Epithelial cell of alveolus of lung (primary cell): Measurements from ENCODE around the gene KRTAP1-1. TPM values are rescaled to one million over a fixed set of nuclear protein-coding genes. Genes with fewer than 3 reads are reported as not detected.

Experiments used
- total RNA-seq: library from RNA; depleted of rRNA; stranded (reverse); fragments of >200 nt; gene quantifications from 2 replicates; pipeline ENCODE4 v1.2.1, GENCODE V29; 2015

The KRTAP1-1 gene
- total RNA-seq: not detected in 2 replicates

GRCh38 chr17:41040783-41041571, at the start of gene KRTAP1-1:
Gene KRTAP1-1, minus strand, starts transcription at chr17:41041450. Its CDS starts 53 bp downstream, at chr17:41041397.

GRCh38 chr17:41084100-41084856, 43.0 kb upstream of the KRTAP1-1 start, which contains the start of gene KRTAP4-7:
Gene KRTAP4-7, plus strand, starts transcription at chr17:41084150. Its CDS starts 57 bp downstream, at chr17:41084207.

GRCh38 chr17:41065829-41066624, 24.8 kb upstream of the KRTAP1-1 start, which contains the start of gene KRTAP2-4:
Gene KRTAP2-4, minus strand, starts transcription at chr17:41065879. Its CDS starts 34 bp downstream, at chr17:41065845.

GRCh38 chr17:41060052-41060604, 18.9 kb upstream of the KRTAP1-1 start, which contains the start of gene KRTAP2-3:
Gene KRTAP2-3, minus strand, starts transcription at chr17:41060114. Its CDS starts 64 bp downstream, at chr17:41060050.

GRCh38 chr17:41055130-41055529, 13.9 kb upstream of the KRTAP1-1 start, which contains the start of gene KRTAP2-2:
Gene KRTAP2-2, minus strand, starts transcription at chr17:41055230. Its CDS starts 19 bp downstream, at chr17:41055211.

GRCh38 chr17:41046735-41047465, 5.7 kb upstream of the KRTAP1-1 start, which contains the start of gene KRTAP2-1:
Gene KRTAP2-1, minus strand, starts transcription at chr17:41047316. Its CDS starts 49 bp downstream, at chr17:41047267.

GRCh38 chr17:41034346-41034935, 6.8 kb downstream of the KRTAP1-1 start, which contains the start of gene KRTAP1-3:
Gene KRTAP1-3, minus strand, starts transcription at chr17:41034874. Its CDS starts 53 bp downstream, at chr17:41034821.

GRCh38 chr17:41029633-41030245, 11.5 kb downstream of the KRTAP1-1 start, which contains the start of gene KRTAP1-4:
Gene KRTAP1-4, minus strand, starts transcription at chr17:41030195. Its CDS starts 117 bp downstream, at chr17:41030078.

GRCh38 chr17:41026715-41027471, 14.4 kb downstream of the KRTAP1-1 start, which contains the start of gene KRTAP1-5:
Gene KRTAP1-5, minus strand, starts transcription at chr17:41027208. Its CDS starts 53 bp downstream, at chr17:41027155.

GRCh38 chr17:41008811-41009210, 32.4 kb downstream of the KRTAP1-1 start, which contains the start of gene KRTAP3-1:
Gene KRTAP3-1, minus strand, starts transcription at chr17:41009128. Its CDS starts 54 bp downstream, at chr17:41009074.

GRCh38 chr17:40999563-40999962, 41.7 kb downstream of the KRTAP1-1 start, which contains the start of gene KRTAP3-2:
Gene KRTAP3-2, minus strand, starts transcription at chr17:40999906. Its CDS starts 53 bp downstream, at chr17:40999853.

GRCh38 chr17:40993839-40994238, 47.4 kb downstream of the KRTAP1-1 start, which contains the start of gene KRTAP3-3:
Gene KRTAP3-3, minus strand, starts transcription at chr17:40994164. Its CDS starts 67 bp downstream, at chr17:40994097.

Other genes starting within 250 kb of the KRTAP1-1 start
- gene KRT28, start 241.5 kb downstream of the KRTAP1-1 start, total RNA-seq: not detected in 2 replicates
- gene KRT10, start 218.8 kb downstream of the KRTAP1-1 start, total RNA-seq: 24.4 and 33.1 TPM in 2 replicates
- not detected in 2 replicates for gene KRT12, start 174.2 kb downstream of the KRTAP1-1 start, total RNA-seq
- not detected in 2 replicates for gene KRT20, start 156.2 kb downstream of the KRTAP1-1 start, total RNA-seq
- under 0.01 TPM in 1 of 2 replicates, not detected in the other for gene KRT23, start 103.8 kb downstream of the KRTAP1-1 start, total RNA-seq
- 0.52 TPM in 1 of 2 replicates, not detected in the other for gene KRT39, start 74.5 kb downstream of the KRTAP1-1 start, total RNA-seq
- gene KRT40, start 57.1 kb downstream of the KRTAP1-1 start, total RNA-seq: not detected in 2 replicates
- gene KRTAP3-3, start 47.3 kb downstream of the KRTAP1-1 start, total RNA-seq: not detected in 2 replicates
- gene KRTAP3-2, start 41.5 kb downstream of the KRTAP1-1 start, total RNA-seq: not detected in 2 replicates
- not detected in 2 replicates for gene KRTAP3-1, start 32.3 kb downstream of the KRTAP1-1 start, total RNA-seq
- 10.1 TPM in 1 of 2 replicates, not detected in the other for gene KRTAP1-5, start 14.2 kb downstream of the KRTAP1-1 start, total RNA-seq
- gene KRTAP1-4, start 11.3 kb downstream of the KRTAP1-1 start, total RNA-seq: not detected in 2 replicates
- gene KRTAP1-3, start 6.6 kb downstream of the KRTAP1-1 start, total RNA-seq: not detected in 2 replicates
- not detected in 2 replicates for gene KRTAP2-1, start 5.9 kb upstream of the KRTAP1-1 start, total RNA-seq
- gene KRTAP2-2, start 13.8 kb upstream of the KRTAP1-1 start, total RNA-seq: not detected in 2 replicates
- 1.9 TPM in 1 of 2 replicates, not detected in the other for gene KRTAP2-3, start 18.7 kb upstream of the KRTAP1-1 start, total RNA-seq
- gene KRTAP2-4, start 24.4 kb upstream of the KRTAP1-1 start, total RNA-seq: not detected in 2 replicates
- gene KRTAP4-7, start 42.7 kb upstream of the KRTAP1-1 start, total RNA-seq: not detected in 2 replicates
- gene KRTAP4-8, start 56.7 kb upstream of the KRTAP1-1 start, total RNA-seq: not detected in 2 replicates
- not detected in 2 replicates for gene KRTAP4-16, start 60.8 kb upstream of the KRTAP1-1 start, total RNA-seq
- not detected in 2 replicates for gene KRTAP4-9, start 63.9 kb upstream of the KRTAP1-1 start, total RNA-seq
- gene KRTAP4-11, start 76.9 kb upstream of the KRTAP1-1 start, total RNA-seq: not detected in 2 replicates
- not detected in 2 replicates for gene KRTAP4-12, start 82.7 kb upstream of the KRTAP1-1 start, total RNA-seq
- not detected in 2 replicates for gene KRTAP4-6, start 99.1 kb upstream of the KRTAP1-1 start, total RNA-seq
- gene KRTAP4-5, start 108.4 kb upstream of the KRTAP1-1 start, total RNA-seq: not detected in 2 replicates
- gene KRTAP4-4, start 119.3 kb upstream of the KRTAP1-1 start, total RNA-seq: not detected in 2 replicates
- gene KRTAP4-3, start 126.8 kb upstream of the KRTAP1-1 start, total RNA-seq: not detected in 2 replicates
- gene KRTAP4-2, start 136.8 kb upstream of the KRTAP1-1 start, total RNA-seq: not detected in 2 replicates
- gene KRTAP4-1, start 143.5 kb upstream of the KRTAP1-1 start, total RNA-seq: 0.13 TPM in 1 of 2 replicates, not detected in the other
- not detected in 2 replicates for gene KRTAP9-1, start 148.4 kb upstream of the KRTAP1-1 start, total RNA-seq
- not detected in 2 replicates for gene KRTAP9-2, start 185.2 kb upstream of the KRTAP1-1 start, total RNA-seq
- not detected in 2 replicates for gene KRTAP9-3, start 191.0 kb upstream of the KRTAP1-1 start, total RNA-seq
- not detected in 2 replicates for gene KRTAP9-8, start 196.5 kb upstream of the KRTAP1-1 start, total RNA-seq
- gene KRTAP9-4, start 208.2 kb upstream of the KRTAP1-1 start, total RNA-seq: not detected in 2 replicates
- gene KRTAP9-9, start 213.9 kb upstream of the KRTAP1-1 start, total RNA-seq: not detected in 2 replicates
- gene KRTAP9-6, start 223.9 kb upstream of the KRTAP1-1 start, total RNA-seq: not detected in 2 replicates
- gene KRTAP9-7, start 234.2 kb upstream of the KRTAP1-1 start, total RNA-seq: not detected in 2 replicates